ENCODE results near the gene ADPRHL1. TPM values are rescaled to one million over a fixed set of nuclear protein-coding genes. Genes with fewer than 3 reads are reported as not detected.
"Not testable (repeated sequence)": the region's sequence is repeated elsewhere in the genome, so short reads cannot be mapped to it uniquely, and the experiment has no call there.

ADPRHL1 gene
- total RNA-seq, 1 experiment from 2014 or later, result 11.5 TPM

DNA sequence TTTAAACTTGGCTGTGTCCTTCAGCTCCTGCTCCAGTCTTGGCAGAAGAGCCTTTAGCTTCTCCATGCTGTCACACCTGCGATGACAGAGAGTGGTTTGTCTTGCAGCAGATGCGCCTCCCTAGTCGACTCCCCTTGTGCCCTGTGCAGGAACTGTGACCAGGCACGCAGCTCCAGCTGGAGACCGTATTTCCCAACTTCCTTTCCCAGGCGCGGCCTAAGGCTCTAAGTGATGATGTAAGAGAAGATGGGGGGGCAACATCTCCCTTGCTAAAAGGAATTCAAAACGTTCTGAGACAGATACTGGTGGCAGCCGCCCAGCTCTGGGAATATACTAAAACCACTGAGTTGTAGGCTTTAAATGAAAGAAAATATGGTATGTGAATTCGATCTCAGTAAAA lies 20.9 kb upstream of the ADPRHL1 start:
- no peak overlapping the region for H3K4me3 ChIP-seq
- BruUV-seq (replicated peaks), result no TSS peak
- H3K79me2 ChIP-seq (ENCODE audit: low read depth), result no peaks in the 10 kb centered on the region
- H3K9me2 ChIP-seq (ENCODE audit: insufficient read depth), result no peaks in the 10 kb centered on the region
- H3K4me2 ChIP-seq, result no peak overlapping the region
- H4K20me1 ChIP-seq (ENCODE audit: insufficient read depth), result peaks cover 5% of the 10 kb centered on the region
- no peak overlapping the region for H3K27ac ChIP-seq
- TF ChIP-seq, protein P1, sequence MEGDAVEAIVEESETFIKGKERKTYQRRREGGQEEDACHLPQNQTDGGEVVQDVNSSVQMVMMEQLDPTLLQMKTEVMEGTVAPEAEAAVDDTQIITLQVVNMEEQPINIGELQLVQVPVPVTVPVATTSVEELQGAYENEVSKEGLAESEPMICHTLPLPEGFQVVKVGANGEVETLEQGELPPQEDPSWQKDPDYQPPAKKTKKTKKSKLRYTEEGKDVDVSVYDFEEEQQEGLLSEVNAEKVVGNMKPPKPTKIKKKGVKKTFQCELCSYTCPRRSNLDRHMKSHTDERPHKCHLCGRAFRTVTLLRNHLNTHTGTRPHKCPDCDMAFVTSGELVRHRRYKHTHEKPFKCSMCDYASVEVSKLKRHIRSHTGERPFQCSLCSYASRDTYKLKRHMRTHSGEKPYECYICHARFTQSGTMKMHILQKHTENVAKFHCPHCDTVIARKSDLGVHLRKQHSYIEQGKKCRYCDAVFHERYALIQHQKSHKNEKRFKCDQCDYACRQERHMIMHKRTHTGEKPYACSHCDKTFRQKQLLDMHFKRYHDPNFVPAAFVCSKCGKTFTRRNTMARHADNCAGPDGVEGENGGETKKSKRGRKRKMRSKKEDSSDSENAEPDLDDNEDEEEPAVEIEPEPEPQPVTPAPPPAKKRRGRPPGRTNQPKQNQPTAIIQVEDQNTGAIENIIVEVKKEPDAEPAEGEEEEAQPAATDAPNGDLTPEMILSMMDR (conservative IDR thresholded peaks at IDR 0.05), result no peak
- no peak for TF ChIP-seq EZH2 (IDR thresholded peaks at IDR 0.05; ENCODE audit: low read depth)
- no peaks in the 10 kb centered on the region; the same call in 1 of the 2 replicates for H3F3A ChIP-seq (ENCODE audit: insufficient read depth, low read depth)
- ChIA-PET CTCF (no interaction called here), POLR2A (ENCODE audit: unreplicated experiment) (no interaction called here)
- intact Hi-C loops (cut with micrococcal nuclease; ENCODE audit: unreplicated experiment), result no loop called here
- H2AFZ ChIP-seq, result no peak overlapping the region
- peaks cover 30% of the 10 kb centered on the region for H3K36me3 ChIP-seq (ENCODE audit: low read depth)
- no peak for DNase-seq
- no peaks in the 10 kb centered on the region for H3K4me1 ChIP-seq (replicated peaks; ENCODE audit: insufficient read depth)
- H3K9me3 ChIP-seq (ENCODE audit: insufficient read depth, low read depth), result no peaks in the 10 kb centered on the region
- H3K27me3 ChIP-seq (ENCODE audit: insufficient read depth, low read depth), result no peaks in the 10 kb centered on the region

DNA sequence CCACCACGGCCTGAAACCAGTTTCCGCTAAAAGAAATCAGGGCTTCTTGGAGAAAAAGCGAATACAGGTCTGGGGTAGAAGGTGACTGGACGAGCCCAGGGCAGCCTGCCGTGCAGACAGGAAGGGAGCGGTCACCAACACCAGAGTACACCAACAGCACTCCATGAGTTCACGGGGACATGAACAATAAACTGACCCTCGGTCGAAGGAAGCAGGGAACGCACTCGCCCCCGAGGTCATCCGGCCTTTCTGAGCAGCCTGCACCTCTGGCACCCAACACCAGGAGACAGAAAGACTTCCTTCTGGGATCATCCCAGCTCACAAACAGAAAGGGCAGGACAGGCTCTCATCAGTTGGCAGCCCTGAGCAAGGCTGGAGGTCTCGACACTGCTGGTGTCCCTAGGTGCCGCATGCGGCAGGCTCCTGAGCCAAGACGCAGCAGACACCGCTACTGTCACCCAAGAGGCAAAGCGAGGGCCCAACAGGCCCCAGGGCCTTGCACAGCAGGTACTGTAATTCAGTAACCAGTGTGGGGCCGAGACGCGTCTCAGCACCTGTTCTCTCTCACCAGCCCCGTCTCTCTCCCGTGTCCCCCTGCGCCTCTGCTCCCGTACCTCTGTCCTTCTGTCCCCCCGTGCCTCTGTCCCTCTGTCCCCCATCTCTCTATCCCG lies 19.2 kb upstream of the ADPRHL1 start:
- Histone ChIP-seq H3K27me3 (ENCODE audit: insufficient read depth, low read depth) (no peaks in the 10 kb centered on the region), H3K4me2 (no peak overlapping the region), H3F3A (ENCODE audit: insufficient read depth, low read depth) (no peaks in the 10 kb centered on the region), H3K27ac (no peak overlapping the region), H4K20me1 (ENCODE audit: insufficient read depth) (no peaks in the 10 kb centered on the region; the same call in 1 of the 2 replicates), H2AFZ (no peak overlapping the region), H3K4me3 (no peak overlapping the region), H3K4me1 (replicated peaks; ENCODE audit: insufficient read depth) (no peaks in the 10 kb centered on the region), H3K9me3 (ENCODE audit: insufficient read depth, low read depth) (no peaks in the 10 kb centered on the region), H3K9me2 (ENCODE audit: insufficient read depth) (no peaks in the 10 kb centered on the region), H3K36me3 (ENCODE audit: low read depth) (peaks cover 16% of the 10 kb centered on the region; the same call in 1 of the 2 replicates), H3K79me2 (ENCODE audit: low read depth) (no peaks in the 10 kb centered on the region)
- intact Hi-C loops (cut with micrococcal nuclease; ENCODE audit: unreplicated experiment), result no loop called here
- ChIA-PET CTCF (interaction anchor here (0.7 kb wide), 1 partner anchor 274 kb away, joined by 3 read pairs; no protein-coding TSS in a partner anchor), POLR2A (ENCODE audit: unreplicated experiment) (no interaction called here)
- no peak for DNase-seq
- BruUV-seq (replicated peaks), result no TSS peak
- TF ChIP-seq EZH2 (IDR thresholded peaks at IDR 0.05; ENCODE audit: low read depth), result no peak
- TF ChIP-seq, protein P1 (conservative IDR thresholded peaks at IDR 0.05), result no peak

DNA sequence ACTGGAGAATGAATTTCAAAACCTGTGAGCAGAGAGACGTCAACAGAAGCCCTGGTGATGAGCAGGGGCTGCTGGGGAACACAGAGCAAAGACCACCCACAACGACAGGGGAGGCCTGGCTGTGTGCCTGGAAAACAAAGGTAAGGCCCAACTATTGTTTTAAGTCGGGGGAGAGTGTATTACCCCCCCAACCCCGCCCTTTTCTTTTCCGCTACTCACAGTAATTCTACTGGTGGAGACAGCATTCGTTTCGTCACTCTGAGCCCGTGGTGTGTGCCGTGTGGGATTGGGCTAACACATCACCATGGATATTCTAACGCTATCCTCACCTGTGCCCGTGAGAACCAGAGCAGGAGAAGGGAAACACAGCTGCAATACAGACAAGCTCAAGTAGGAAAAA lies 18.6 kb upstream of the ADPRHL1 start:
- H3K4me3 ChIP-seq, result no peak overlapping the region
- H2AFZ ChIP-seq, result no peak overlapping the region
- H4K20me1 ChIP-seq (ENCODE audit: insufficient read depth), result no peaks in the 10 kb centered on the region; the same call in 1 of the 2 replicates
- H3K4me1 ChIP-seq (replicated peaks; ENCODE audit: insufficient read depth), result no peaks in the 10 kb centered on the region
- H3F3A ChIP-seq (ENCODE audit: insufficient read depth, low read depth), result no peaks in the 10 kb centered on the region
- no peak for DNase-seq
- H3K36me3 ChIP-seq (ENCODE audit: low read depth), result peaks cover 17% of the 10 kb centered on the region; the same call in 1 of the 2 replicates
- no peaks in the 10 kb centered on the region for H3K9me3 ChIP-seq (ENCODE audit: insufficient read depth, low read depth)
- H3K27me3 ChIP-seq (ENCODE audit: insufficient read depth, low read depth), result no peaks in the 10 kb centered on the region
- no TSS peak for BruUV-seq (replicated peaks)
- no peak for TF ChIP-seq EZH2 (IDR thresholded peaks at IDR 0.05; ENCODE audit: low read depth)
- TF ChIP-seq, protein P1 (conservative IDR thresholded peaks at IDR 0.05), result no peak
- no peaks in the 10 kb centered on the region for H3K79me2 ChIP-seq (ENCODE audit: low read depth)
- intact Hi-C loops (cut with micrococcal nuclease; ENCODE audit: unreplicated experiment), result no loop called here
- H3K9me2 ChIP-seq (ENCODE audit: insufficient read depth), result no peaks in the 10 kb centered on the region
- ChIA-PET CTCF (no interaction called here), POLR2A (ENCODE audit: unreplicated experiment) (no interaction called here)
- H3K27ac ChIP-seq, result no peak overlapping the region
- no peak overlapping the region for H3K4me2 ChIP-seq

DNA sequence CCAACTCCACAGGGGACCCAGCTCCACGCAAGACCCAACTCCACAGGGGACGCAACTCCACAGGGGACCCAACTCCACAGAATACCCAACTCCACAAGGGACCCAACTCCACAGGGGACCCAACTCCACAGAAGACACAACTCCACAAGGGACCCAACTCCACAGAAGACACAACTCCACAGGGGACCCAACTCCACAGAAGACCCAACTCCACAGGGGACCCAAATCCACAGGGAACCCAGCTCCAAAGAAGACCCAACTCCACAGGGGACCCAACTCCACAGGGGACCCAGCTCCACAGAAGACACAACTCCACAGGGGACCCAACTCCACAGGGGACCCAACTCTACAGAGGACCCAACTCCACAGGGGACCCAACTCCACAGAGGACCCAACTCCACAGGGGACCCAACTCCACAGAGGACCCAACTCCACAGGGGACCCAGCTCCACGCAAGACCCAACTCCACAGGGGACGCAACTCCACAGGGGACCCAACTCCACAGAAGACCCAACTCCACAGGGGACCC lies 17.4 kb upstream of the ADPRHL1 start:
- H3K9me2 ChIP-seq (ENCODE audit: insufficient read depth); H4K20me1 ChIP-seq (ENCODE audit: insufficient read depth); H3K27me3 ChIP-seq (ENCODE audit: insufficient read depth, low read depth); H2AFZ ChIP-seq; H3K79me2 ChIP-seq (ENCODE audit: low read depth); DNase-seq; intact Hi-C loops (cut with micrococcal nuclease; ENCODE audit: unreplicated experiment); BruUV-seq (replicated peaks); H3K27ac ChIP-seq; POLR2A ChIA-PET (ENCODE audit: unreplicated experiment); H3K9me3 ChIP-seq (ENCODE audit: insufficient read depth, low read depth); H3K4me3 ChIP-seq; H3K4me2 ChIP-seq; H3F3A ChIP-seq (ENCODE audit: insufficient read depth, low read depth); H3K4me1 ChIP-seq (replicated peaks; ENCODE audit: insufficient read depth): not testable (repeated sequence)
- 0 out of 2 replicates have a peak, but pooled peaks cover 13% of the 10 kb centered on the region for H3K36me3 ChIP-seq (ENCODE audit: low read depth)
- CTCF ChIA-PET, result interaction anchor here (0.5 kb wide), 1 partner anchor 896 kb away, joined by 3 read pairs; no protein-coding TSS in a partner anchor
